CD14-positive monocyte (primary cell): ENCODE results near the gene PHKA2. TPM values are rescaled to one million over a fixed set of nuclear protein-coding genes. Genes with fewer than 3 reads are reported as not detected.

ENCODE experiments used
- DNase-seq, 3 donors: peaks; one replicate each; pipeline ENCODE4 v3.0.0-alpha.2; 2011 to 2022
- H2AFZ ChIP-seq: 2 replicates; pipeline ENCODE4 v1.6.0; 2012; ENCODE audit warnings: mild to moderate bottlenecking, low read depth, low read length, inconsistent platforms; ENCODE audit not compliant: insufficient read depth, poor library complexity, severe bottlenecking
- H3K27ac ChIP-seq, 2 donors: 1 replicate in 1 of 2; 2 replicates in 1 of 2; pipeline ENCODE4 v1.5.1; 2012 to 2013; ENCODE audit warnings: low read length in 2 of 2, control low read depth in 1 of 2, inconsistent platforms in 1 of 2, low read depth in 1 of 2, mild to moderate bottlenecking in 1 of 2
- H3K27me3 ChIP-seq, 2 donors: one replicate each; pipeline versions ENCODE4 v1.6.0 to v1.6.1; 2011 to 2013; ENCODE audit warnings: low read length in 2 of 2; ENCODE audit not compliant: control insufficient read depth in 2 of 2, insufficient read depth in 2 of 2
- H3K36me3 ChIP-seq, 2 donors: replicated peaks in 1 of 2; 1 replicate in 1 of 2; 2 replicates in 1 of 2; pipeline versions ENCODE4 v1.5.1 to v1.6.1; 2012 to 2013; ENCODE audit warnings: low read length in 2 of 2, control low read depth in 1 of 2, inconsistent platforms in 1 of 2, mild to moderate bottlenecking in 1 of 2; ENCODE audit not compliant: insufficient read depth in 2 of 2, control insufficient read depth in 1 of 2
- H3K4me1 ChIP-seq, 2 donors: 1 replicate in 1 of 2; 2 replicates in 1 of 2; pipeline versions ENCODE4 v1.5.1 to v1.6.1; 2012 to 2013; ENCODE audit warnings: low read length in 2 of 2, control low read depth in 1 of 2, inconsistent platforms in 1 of 2, mild to moderate bottlenecking in 1 of 2, moderate library complexity in 1 of 2; ENCODE audit not compliant: insufficient read depth in 2 of 2, control insufficient read depth in 1 of 2
- H3K4me2 ChIP-seq: replicated peaks from 2 replicates; pipeline ENCODE3; 2012; ENCODE audit warnings: low read length, moderate library complexity, mild to moderate bottlenecking; ENCODE audit not compliant: poor library complexity, severe bottlenecking; ENCODE audit errors: extremely low read depth
- H3K4me3 ChIP-seq, 3 experiments: fragments of 200-600 bp in 1 of 3; sonication (generic) in 1 of 3; replicated peaks in 1 of 3; 1 replicate in 2 of 3; 2 replicates in 1 of 3; pipeline ENCODE4 v1.5.1; 2011 to 2013; ENCODE audit warnings: low read length in 3 of 3, mild to moderate bottlenecking in 3 of 3, control low read depth in 2 of 3, low read depth in 2 of 3, inconsistent platforms in 1 of 3, moderate library complexity in 1 of 3
- H3K79me2 ChIP-seq: 2 replicates; pipeline ENCODE4 v1.6.0; 2012; ENCODE audit warnings: mild to moderate bottlenecking, control low read depth, inconsistent platforms, low read length, moderate library complexity; ENCODE audit not compliant: insufficient read depth
- H3K9ac ChIP-seq: 2 replicates; pipeline ENCODE4 v1.6.0; 2017; ENCODE audit warnings: low read length, mild to moderate bottlenecking; ENCODE audit not compliant: insufficient read depth, poor library complexity, severe bottlenecking
- H3K9me3 ChIP-seq, 2 donors: replicated peaks in 1 of 2; 1 replicate in 1 of 2; 2 replicates in 1 of 2; pipeline versions ENCODE4 v1.5.1 to v1.6.1; 2012 to 2013; ENCODE audit warnings: low read length in 2 of 2, control low read depth in 1 of 2; ENCODE audit not compliant: control insufficient read depth in 1 of 2, insufficient read depth in 1 of 2
- H4K20me1 ChIP-seq: 2 replicates; pipeline ENCODE4 v1.6.0; 2012; ENCODE audit warnings: mild to moderate bottlenecking, low read length, control low read depth, moderate library complexity; ENCODE audit not compliant: insufficient read depth
- H3K27ac Mint-ChIP-seq, 7 donors: one replicate each; pipeline ENCODE4 v1.8.0; 2020; ENCODE audit warnings: mild to moderate bottlenecking in 7 of 7, mixed read lengths in 7 of 7, moderate library complexity in 6 of 7, inconsistent platforms in 2 of 7
- H3K27me3 Mint-ChIP-seq, 3 donors: one replicate each; pipeline ENCODE4 v1.8.0; 2021 to 2022; ENCODE audit warnings: low read depth in 3 of 3, mild to moderate bottlenecking in 3 of 3, mixed read lengths in 3 of 3, moderate library complexity in 3 of 3, inconsistent platforms in 1 of 3
- H3K36me3 Mint-ChIP-seq, 2 donors: one replicate each; pipeline ENCODE4 v1.8.0; 2020; ENCODE audit warnings: mixed read lengths in 2 of 2, inconsistent platforms in 1 of 2, mild to moderate bottlenecking in 1 of 2
- H3K4me1 Mint-ChIP-seq: one replicate; pipeline ENCODE4 v1.8.0; 2020; ENCODE audit warnings: mild to moderate bottlenecking, mixed read lengths
- H3K4me3 Mint-ChIP-seq, 2 donors: one replicate each; pipeline ENCODE4 v1.8.0; 2020; ENCODE audit warnings: mild to moderate bottlenecking in 2 of 2, mixed read lengths in 2 of 2, moderate library complexity in 1 of 2
- H3K9me3 Mint-ChIP-seq, 7 donors: one replicate each; pipeline ENCODE4 v1.8.0; 2020 to 2022; ENCODE audit warnings: mixed read lengths in 7 of 7, mild to moderate bottlenecking in 6 of 7, moderate library complexity in 6 of 7, inconsistent platforms in 2 of 7
- CTCF ChIP-seq: fragments of 200-600 bp; IDR thresholded peaks from one replicate; pipeline ENCODE4 v1.8.0; 2022; ENCODE audit warnings: antibody characterized with exemption, mild to moderate bottlenecking
- WGBS: methylation state at CpG from one replicate; pipeline ENCODE4 v1.1.5; 2013; ENCODE audit warnings: missing lambda C conversion rate; ENCODE audit not compliant: insufficient coverage; 5-methylcytosine and 5-hydroxymethylcytosine counted together
- intact Hi-C, 2 donors: fragments of 100-400 bp; cut with micrococcal nuclease; formaldehyde crosslinking; loops; one replicate each; pipeline versions ENCODE4 v1.15.0 to v1.15.1; 2023
- polyA plus RNA-seq, 3 donors: library from polyadenylated mRNA; depleted of rRNA in 1 of 3; unstranded in 2 of 3; stranded (reverse) in 1 of 3; fragments of 300-500 nt in 2 of 3; fragments of >200 nt in 1 of 3; fragmentation: Illumina TruSeq in 2 of 3; gene quantifications; 1 replicate in 2 of 3; 2 replicates in 1 of 3; pipeline ENCODE4 v1.2.3, GENCODE V29; 2012 to 2021

The PHKA2 gene
- polyA plus RNA-seq, 3 donors: 8.7 to 63.3 (median 9.1) TPM

- no peak overlapping the region for H3K4me2 ChIP-seq
- H3K79me2 ChIP-seq: no peaks in the 10 kb centered on the region
- H3K27me3 ChIP-seq: no peaks in the 10 kb centered on the region
- Mint-ChIP-seq H3K27me3 (peaks cover 0 to 15% (median 4%) of the 10 kb centered on the region in 3 donors), H3K27ac (no peak overlapping the region), H3K9me3 (peaks cover 0 to 4% (median 0%) of the 10 kb centered on the region in 7 donors), H3K36me3 (no peaks in the 10 kb centered on the region), H3K4me1 (no peaks in the 10 kb centered on the region), H3K4me3 (no peak overlapping the region)
- no peak overlapping the region for H3K4me3 ChIP-seq
- H3K9me3 ChIP-seq: no peaks in the 10 kb centered on the region
- WGBS: 87% methylated on average over 10 of the region's 27 CpGs
- H3K36me3 ChIP-seq: no peaks in the 10 kb centered on the region
- DNase-seq: no peak
- H3K9ac ChIP-seq: no peak overlapping the region
- no peaks in the 10 kb centered on the region for H3K4me1 ChIP-seq
- intact Hi-C loops: no loop called here
- no peak overlapping the region for H2AFZ ChIP-seq
- H4K20me1 ChIP-seq: no peaks in the 10 kb centered on the region
- TF ChIP-seq CTCF: no peak
- no peak overlapping the region for H3K27ac ChIP-seq
Measured at GRCh38 chrX:18874560-18875255, 109.2 kb downstream of the PHKA2 start.

- Mint-ChIP-seq H3K4me3 (no peak overlapping the region), H3K9me3 (peaks cover 0 to 7% (median 0%) of the 10 kb centered on the region in 7 donors), H3K36me3 (no peaks in the 10 kb centered on the region), H3K27ac (no peak overlapping the region), H3K27me3 (peaks cover 0 to 14% (median 2%) of the 10 kb centered on the region in 3 donors), H3K4me1 (no peaks in the 10 kb centered on the region)
- Histone ChIP-seq H3K9me3 (no peaks in the 10 kb centered on the region), H3K79me2 (no peaks in the 10 kb centered on the region), H4K20me1 (no peaks in the 10 kb centered on the region), H3K9ac (no peak overlapping the region), H3K4me1 (no peaks in the 10 kb centered on the region), H3K4me3 (no peak overlapping the region), H2AFZ (no peak overlapping the region), H3K27ac (no peak overlapping the region), H3K4me2 (no peak overlapping the region), H3K36me3 (no peaks in the 10 kb centered on the region), H3K27me3 (no peaks in the 10 kb centered on the region)
- intact Hi-C loops: no loop called here
- WGBS: 96% methylated on average over 9 of the region's 12 CpGs
- no peak for TF ChIP-seq CTCF
- DNase-seq: no peak
Measured at GRCh38 chrX:18873836-18874235, 110.1 kb downstream of the PHKA2 start.
